CD1c-positive myeloid dendritic cell (primary cell): Measurements from ENCODE around the gene LDAF1.
"Not testable (repeated sequence)": the region's sequence is repeated elsewhere in the genome, so short reads cannot be mapped to it uniquely, and the experiment has no call there.

Experiments
- DNase-seq: peaks from one replicate; pipeline ENCODE4 v3.0.0-alpha.2; 2016; ENCODE audit errors: extremely low spot score

LDAF1 gene

DNA sequence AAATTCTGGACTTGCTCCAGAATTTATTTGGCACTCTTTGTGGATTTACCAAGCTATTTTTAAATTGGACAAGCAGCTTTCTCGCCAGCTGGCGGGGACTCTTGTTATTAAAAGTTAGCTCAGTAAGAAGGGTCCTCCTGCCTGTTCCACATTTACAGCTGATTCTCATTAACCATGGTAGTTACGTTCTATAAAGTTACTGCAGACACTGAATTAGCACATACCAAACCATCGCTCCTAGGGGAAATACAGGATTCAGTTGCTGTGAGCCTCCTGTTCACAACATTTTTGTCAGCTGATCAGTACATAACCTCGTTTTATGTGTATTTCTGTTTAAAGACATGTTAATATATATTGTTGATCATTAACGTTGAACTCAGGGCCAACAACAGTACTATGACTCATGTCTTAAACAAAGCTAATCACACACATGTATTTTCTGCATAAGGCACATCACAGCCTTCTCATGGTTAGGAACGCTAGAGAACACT, 4.2 kb downstream of the LDAF1 start:
- no peak for DNase-seq

DNA sequence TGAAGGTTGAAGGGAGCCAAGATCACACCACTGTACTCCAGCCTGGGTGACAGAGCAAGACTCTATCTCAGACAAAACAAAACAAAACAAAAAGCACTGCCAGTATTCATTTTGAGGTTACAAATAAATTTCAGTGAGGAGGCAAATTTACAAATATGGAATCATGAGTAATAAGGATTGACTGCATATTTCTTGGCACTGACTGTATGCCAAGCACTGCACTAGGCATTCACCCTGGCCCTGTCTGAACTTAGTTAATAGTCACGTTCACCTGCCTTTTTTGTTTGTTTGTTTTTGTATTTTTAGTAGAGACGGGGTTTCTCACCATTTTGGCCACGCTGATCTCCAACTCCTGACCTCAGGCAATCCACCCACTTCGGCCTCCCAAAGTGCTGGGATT, 5.1 kb downstream of the LDAF1 start:
- DNase-seq = no peak

GRCh38 chr16:21164521-21165168, 6.2 kb downstream of the LDAF1 start:
- no peak for DNase-seq

- DNase-seq = no peak
Observed at GRCh38 chr16:21166561-21166961, 8.1 kb downstream of the LDAF1 start.

DNA sequence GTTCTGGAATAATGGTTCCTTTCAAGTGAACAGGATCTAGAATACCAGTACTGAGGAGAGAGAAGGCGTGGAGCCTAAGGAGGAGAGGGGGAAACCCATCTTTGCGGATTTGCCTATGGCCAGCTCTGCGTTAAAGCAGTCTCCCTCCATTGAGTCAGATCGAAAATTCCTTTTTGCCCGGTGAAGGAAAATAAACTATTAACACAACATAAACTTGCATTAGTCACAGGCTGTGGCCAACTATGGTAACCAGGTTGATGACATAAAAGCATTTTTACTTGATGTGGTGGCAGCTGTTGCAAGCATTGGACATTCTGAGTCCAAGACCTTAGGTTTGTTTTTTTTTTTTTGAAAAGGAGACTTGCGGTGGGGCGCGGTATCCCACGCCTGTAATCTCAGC, 8.9 kb downstream of the LDAF1 start:
- DNase-seq = no peak

DNA sequence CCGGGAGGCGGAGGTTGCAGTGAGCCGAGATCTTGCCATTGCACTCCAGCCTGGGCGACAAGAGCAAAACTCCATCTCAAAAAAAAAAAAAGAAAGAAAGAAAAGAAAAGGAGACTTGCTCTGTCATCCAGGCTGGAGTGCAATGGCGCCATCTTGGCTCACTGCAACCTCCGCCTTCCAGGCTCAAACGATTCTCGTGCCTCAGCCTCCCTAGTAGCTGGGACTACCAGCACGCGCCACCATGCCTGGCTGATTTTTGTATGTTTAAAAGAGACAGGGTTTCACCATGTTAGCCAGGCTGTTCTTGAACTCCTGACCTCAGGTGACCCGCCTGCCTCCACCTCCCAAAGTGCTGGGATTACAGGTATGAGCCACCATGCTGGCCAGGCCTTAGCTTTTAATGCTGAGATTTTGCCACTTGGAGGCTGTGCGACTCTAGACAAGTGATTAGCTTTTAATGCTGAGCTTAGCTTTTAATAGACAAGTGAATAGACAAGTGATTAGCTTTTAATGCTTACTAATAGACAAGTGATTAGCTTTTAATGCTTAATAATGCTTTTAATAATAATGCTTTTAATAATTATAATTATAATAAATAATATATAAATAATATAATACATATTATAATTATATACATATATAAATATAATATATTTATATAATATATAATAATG, 9.6 kb downstream of the LDAF1 start:
- DNase-seq = no peak

GRCh38 chr16:21169249-21169981, 10.9 kb downstream of the LDAF1 start:
- DNase-seq = no peak

- not testable (repeated sequence) for DNase-seq
Observed at GRCh38 chr16:21170116-21170515, 11.6 kb downstream of the LDAF1 start.

DNA sequence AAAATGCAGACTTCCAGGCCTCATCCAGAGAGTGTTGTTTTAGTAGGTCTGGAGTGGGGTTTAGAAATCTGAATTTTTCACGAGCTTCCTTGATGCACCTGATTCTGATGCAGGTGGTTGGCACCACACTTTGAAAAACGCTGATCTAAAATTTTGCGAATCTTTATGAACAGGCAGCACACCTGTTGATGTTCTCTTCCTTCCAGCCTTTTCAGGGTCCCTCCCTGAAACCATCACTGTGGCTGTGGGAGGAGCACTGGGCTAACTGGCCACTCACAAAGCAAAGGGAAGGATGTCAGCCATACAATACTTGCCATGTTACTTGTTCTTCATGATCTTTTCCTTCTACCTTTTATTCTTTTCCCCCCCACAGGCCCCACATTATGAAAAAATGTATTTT, 14.2 kb downstream of the LDAF1 start:
- DNase-seq = no peak

DNA sequence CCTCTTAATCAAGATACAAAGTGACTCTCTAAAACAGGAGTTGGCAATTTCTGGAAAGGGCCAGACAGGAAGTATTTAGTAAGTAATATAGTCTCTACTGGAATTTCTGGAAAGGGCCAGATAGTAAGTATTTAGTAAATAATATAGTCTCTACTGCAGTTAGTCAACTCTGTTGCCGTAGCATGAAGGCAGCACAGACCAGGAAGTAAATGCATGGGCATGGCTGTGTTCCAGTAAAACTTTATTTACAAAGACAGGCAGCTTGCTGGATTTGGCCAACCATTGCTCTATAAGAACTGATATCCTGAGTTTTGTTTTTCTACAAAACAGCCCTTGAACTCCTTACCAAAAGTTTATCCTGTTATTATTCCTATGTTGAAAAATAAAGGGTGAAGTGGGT, 16.9 kb downstream of the LDAF1 start:
- DNase-seq = no peak

GRCh38 chr16:21179126-21179982, 20.9 kb downstream of the LDAF1 start:
- DNase-seq = no peak

DNA sequence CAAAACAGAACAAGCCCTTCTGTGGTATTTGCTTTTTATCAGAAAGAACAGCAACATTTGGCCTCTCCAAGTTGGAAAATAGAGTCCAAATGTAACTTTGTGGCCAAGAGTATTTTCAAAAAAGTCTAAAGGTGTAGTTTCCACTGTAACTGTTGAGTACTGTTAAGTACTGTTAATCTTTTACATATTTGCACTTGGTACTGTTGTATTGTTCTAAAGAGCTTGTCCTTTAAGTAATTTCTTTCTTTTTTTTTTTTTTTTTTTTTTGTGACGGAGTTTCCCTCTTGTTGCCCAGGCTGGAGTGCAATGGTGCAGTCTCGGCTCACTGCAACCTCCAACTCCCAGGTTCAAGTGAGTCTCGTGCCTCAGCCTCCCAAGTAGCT, 21.5 kb downstream of the LDAF1 start:
- no peak for DNase-seq

- no peak for DNase-seq
Observed at GRCh38 chr16:21183995-21184394, 25.5 kb downstream of the LDAF1 start.

DNA sequence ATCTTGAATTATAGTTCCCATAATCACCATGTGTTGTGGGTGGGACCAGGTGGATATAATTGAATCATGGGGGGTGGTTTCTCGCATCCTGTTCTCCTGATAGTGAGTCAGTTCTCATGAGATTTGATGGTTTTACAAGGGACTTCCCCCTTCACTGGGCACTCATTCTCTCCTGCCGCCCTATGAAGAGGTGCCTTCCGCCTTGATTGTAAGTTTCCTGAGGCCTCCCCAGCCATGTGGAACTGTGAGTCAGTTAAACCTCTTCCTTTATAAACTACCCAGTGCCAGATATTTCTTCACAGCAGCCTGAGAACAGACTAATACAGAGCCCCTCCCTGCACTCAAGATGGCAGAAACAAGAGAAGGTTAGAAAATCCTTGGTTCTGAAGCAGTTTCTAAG, 26.4 kb downstream of the LDAF1 start:
- DNase-seq = peak; percentile 25

- no peak for DNase-seq
Observed at GRCh38 chr16:21185659-21186325, 27.3 kb downstream of the LDAF1 start.

- DNase-seq = no peak
Observed at GRCh38 chr16:21186326-21186691, 27.8 kb downstream of the LDAF1 start.

DNA sequence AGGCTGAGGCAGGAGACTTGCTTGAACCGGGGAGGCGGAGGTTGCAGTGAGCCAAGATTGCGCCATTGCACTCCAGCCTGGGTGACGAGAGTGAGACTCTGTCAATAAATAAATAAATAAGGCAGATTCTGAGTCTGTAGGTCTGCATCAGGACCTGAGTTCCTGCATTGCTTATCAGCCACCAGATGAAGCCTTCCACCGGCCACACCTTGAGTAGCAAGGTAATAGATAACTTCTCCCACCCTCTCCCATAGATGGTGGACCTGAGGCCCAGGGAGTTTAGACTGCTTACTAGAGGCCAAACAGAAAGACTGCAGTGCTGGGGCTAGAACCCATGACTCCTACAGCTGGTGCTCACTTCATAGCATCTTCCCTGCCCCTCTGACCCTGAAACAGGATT, 30.8 kb downstream of the LDAF1 start:
- no peak for DNase-seq

DNA sequence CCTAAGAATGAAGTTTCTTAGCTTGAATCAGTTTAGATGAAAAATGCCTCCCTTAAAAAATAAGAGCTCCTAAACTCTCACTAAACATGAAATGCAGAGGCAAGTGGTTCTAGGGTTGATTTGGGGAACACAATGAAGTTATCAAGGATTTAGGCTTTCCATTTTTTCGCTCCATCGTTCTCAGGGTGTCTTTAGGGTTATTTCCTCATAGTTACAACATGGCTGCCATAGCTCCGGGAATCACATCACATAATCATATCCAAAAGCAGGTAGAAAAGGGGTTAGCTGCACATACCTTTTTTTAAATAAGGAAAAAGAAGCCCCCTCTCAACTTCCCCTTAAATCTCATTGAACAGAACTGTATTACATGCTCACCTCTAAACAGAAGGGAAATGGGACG, 31.5 kb downstream of the LDAF1 start:
- no peak for DNase-seq

DNA sequence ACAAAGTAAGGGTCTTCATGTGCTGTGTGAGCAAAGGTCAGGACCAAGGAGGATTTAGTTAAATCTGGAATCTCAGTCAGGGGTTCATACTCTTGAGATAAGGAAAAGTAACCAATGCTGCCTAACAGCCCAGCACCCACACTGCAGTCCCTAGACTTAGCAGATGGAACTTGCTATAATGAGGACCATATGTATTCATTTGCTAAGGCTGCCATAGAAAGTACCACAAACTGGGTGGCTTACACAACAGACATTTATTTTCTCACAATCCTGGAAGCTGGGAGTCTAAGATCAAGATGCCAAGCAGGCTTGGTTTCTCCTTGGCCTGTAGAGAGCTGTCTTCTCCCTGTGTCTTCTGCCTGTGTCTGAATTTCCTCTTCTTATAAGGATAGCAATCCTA, 32.1 kb downstream of the LDAF1 start:
- DNase-seq = peak; percentile 2

GRCh38 chr16:21192991-21193390, 34.5 kb downstream of the LDAF1 start:
- DNase-seq = no peak

DNA sequence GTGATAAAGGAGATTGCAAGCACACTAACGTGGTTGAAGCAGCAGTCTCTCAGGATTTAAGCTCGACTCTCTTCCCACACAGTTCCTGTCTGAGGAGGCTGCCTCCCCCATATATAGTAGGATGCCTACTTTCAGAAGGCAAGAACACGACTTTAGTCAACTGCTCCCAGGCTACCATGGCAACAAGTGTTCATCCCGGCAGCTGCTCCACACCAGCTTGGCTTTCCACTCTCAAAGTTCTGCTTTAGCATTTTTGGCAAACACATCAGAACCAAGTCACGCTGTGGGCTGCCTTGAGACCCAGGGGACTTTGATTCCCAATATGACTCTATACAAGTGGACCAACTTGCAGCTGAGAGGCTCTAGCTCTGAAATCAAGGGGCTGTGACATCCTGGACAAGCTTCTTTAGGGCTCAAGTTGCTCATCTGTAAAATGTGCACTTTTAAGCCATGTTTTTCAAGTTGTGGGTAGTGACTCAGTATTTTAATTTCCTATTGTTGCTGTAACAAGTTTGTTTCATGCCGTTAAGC, 36.4 kb downstream of the LDAF1 start:
- DNase-seq = peak; percentile 4
